ENCODE measurements around the gene CORIN.

The CORIN gene

DNA sequence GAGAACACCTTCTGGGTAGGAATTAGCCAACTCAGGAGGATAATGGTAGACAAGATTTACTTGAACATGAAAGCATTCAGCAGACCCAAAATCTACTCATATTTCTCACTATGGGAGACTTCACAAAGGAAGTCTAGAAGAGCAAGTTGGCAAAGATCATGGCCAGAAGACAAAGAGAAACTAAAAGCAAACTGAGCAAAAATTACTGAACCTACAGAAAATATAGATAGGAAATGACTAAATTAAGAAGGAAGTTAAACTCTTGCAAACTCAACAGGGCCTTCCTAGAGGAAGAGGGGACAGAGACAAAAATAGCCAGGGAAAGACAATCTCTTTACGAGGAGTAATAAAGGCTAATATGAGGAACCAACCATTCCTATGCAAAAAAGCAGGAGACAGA lies 18.7 kb downstream of the CORIN start:
- Histone ChIP-seq H3K9me3 (ENCODE audit: insufficient read depth, low read depth, low read length) (no peaks in the 10 kb centered on the region), H3K4me3 (ENCODE audit: low read length, poor library complexity, severe bottlenecking) (no peak overlapping the region), H3K36me3 (ENCODE audit: insufficient read depth, low read length) (no peaks in the 10 kb centered on the region), H3K9ac (ENCODE audit: low read depth, low read length, poor library complexity, severe bottlenecking) (no peak overlapping the region), H3K4me2 (ENCODE audit: low read depth, low read length, poor library complexity, severe bottlenecking) (peak overlapping the region; percentile 13), H4K20me1 (ENCODE audit: insufficient read depth, low read length, poor library complexity, severe bottlenecking) (no peaks in the 10 kb centered on the region), H3K9me2 (replicated peaks; ENCODE audit: low read depth, low read length) (no peaks in the 10 kb centered on the region), H3K4me1 (ENCODE audit: insufficient read depth, low read length, poor library complexity, severe bottlenecking) (peaks cover 6% of the 10 kb centered on the region), H3K27me3 (ENCODE audit: insufficient read depth, low read length, poor library complexity, severe bottlenecking) (no peaks in the 10 kb centered on the region), H3K79me2 (ENCODE audit: insufficient read depth, low read length) (no peaks in the 10 kb centered on the region), H2AFZ (ENCODE audit: low read length) (peak overlapping the region; percentile 64), H3F3A (ENCODE audit: low read depth) (no peaks in the 10 kb centered on the region)
- TF ChIP-seq, protein P1, sequence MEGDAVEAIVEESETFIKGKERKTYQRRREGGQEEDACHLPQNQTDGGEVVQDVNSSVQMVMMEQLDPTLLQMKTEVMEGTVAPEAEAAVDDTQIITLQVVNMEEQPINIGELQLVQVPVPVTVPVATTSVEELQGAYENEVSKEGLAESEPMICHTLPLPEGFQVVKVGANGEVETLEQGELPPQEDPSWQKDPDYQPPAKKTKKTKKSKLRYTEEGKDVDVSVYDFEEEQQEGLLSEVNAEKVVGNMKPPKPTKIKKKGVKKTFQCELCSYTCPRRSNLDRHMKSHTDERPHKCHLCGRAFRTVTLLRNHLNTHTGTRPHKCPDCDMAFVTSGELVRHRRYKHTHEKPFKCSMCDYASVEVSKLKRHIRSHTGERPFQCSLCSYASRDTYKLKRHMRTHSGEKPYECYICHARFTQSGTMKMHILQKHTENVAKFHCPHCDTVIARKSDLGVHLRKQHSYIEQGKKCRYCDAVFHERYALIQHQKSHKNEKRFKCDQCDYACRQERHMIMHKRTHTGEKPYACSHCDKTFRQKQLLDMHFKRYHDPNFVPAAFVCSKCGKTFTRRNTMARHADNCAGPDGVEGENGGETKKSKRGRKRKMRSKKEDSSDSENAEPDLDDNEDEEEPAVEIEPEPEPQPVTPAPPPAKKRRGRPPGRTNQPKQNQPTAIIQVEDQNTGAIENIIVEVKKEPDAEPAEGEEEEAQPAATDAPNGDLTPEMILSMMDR (conservative IDR thresholded peaks at IDR 0.05; ENCODE audit: low read length): no peak
- no peak for TF ChIP-seq EZH2phosphoT487 (IDR thresholded peaks at IDR 0.05; ENCODE audit: borderline replicate concordance)

- Histone ChIP-seq H3K4me3 (ENCODE audit: low read length, poor library complexity, severe bottlenecking) (no peak overlapping the region), H2AFZ (ENCODE audit: low read length) (no peak overlapping the region), H3K36me3 (ENCODE audit: insufficient read depth, low read length) (no peaks in the 10 kb centered on the region), H4K20me1 (ENCODE audit: insufficient read depth, low read length, poor library complexity, severe bottlenecking) (no peaks in the 10 kb centered on the region), H3K4me2 (ENCODE audit: low read depth, low read length, poor library complexity, severe bottlenecking) (no peak overlapping the region), H3K27me3 (ENCODE audit: insufficient read depth, low read length, poor library complexity, severe bottlenecking) (no peaks in the 10 kb centered on the region), H3K79me2 (ENCODE audit: insufficient read depth, low read length) (no peaks in the 10 kb centered on the region), H3K9me3 (ENCODE audit: insufficient read depth, low read depth, low read length) (no peaks in the 10 kb centered on the region), H3K9me2 (replicated peaks; ENCODE audit: low read depth, low read length) (no peaks in the 10 kb centered on the region), H3K4me1 (ENCODE audit: insufficient read depth, low read length, poor library complexity, severe bottlenecking) (peaks cover 6% of the 10 kb centered on the region), H3F3A (ENCODE audit: low read depth) (no peaks in the 10 kb centered on the region), H3K9ac (ENCODE audit: low read depth, low read length, poor library complexity, severe bottlenecking) (no peak overlapping the region)
- TF ChIP-seq, protein P1 (conservative IDR thresholded peaks at IDR 0.05; ENCODE audit: low read length): no peak
- TF ChIP-seq EZH2phosphoT487 (IDR thresholded peaks at IDR 0.05; ENCODE audit: borderline replicate concordance): no peak
These were observed 20.6 kb downstream of the CORIN start for GRCh38 chr4:47817275-47817674.

DNA sequence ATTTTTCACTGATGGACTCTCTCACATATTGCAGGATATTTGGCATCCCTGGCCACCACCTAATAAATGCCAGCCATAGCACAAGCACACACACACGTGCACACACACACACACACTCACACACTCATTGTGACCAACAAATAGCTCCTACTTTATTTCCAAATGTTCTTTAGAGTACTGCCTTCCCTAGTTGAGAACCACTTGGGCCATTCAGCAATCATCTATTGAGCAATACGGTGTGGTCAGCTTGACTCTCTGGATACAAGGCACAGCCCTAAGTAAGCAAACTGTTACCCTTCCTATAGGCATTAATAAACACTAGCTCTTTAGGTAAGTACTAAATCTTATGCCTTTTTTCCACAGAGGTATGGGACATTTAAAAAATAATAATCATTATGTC lies 21.1 kb downstream of the CORIN start:
- H3K27me3 ChIP-seq (ENCODE audit: insufficient read depth, low read length, poor library complexity, severe bottlenecking): no peaks in the 10 kb centered on the region
- H3K36me3 ChIP-seq (ENCODE audit: insufficient read depth, low read length): no peaks in the 10 kb centered on the region
- no peak overlapping the region for H3K4me2 ChIP-seq (ENCODE audit: low read depth, low read length, poor library complexity, severe bottlenecking)
- no peaks in the 10 kb centered on the region for H3K9me3 ChIP-seq (ENCODE audit: insufficient read depth, low read depth, low read length)
- no peaks in the 10 kb centered on the region for H3K9me2 ChIP-seq (replicated peaks; ENCODE audit: low read depth, low read length)
- H2AFZ ChIP-seq (ENCODE audit: low read length): no peak overlapping the region
- H3K4me1 ChIP-seq (ENCODE audit: insufficient read depth, low read length, poor library complexity, severe bottlenecking): peaks cover 6% of the 10 kb centered on the region
- TF ChIP-seq EZH2phosphoT487 (IDR thresholded peaks at IDR 0.05; ENCODE audit: borderline replicate concordance): no peak
- TF ChIP-seq, protein P1 (conservative IDR thresholded peaks at IDR 0.05; ENCODE audit: low read length): no peak
- H4K20me1 ChIP-seq (ENCODE audit: insufficient read depth, low read length, poor library complexity, severe bottlenecking): no peaks in the 10 kb centered on the region
- no peaks in the 10 kb centered on the region for H3K79me2 ChIP-seq (ENCODE audit: insufficient read depth, low read length)
- H3F3A ChIP-seq (ENCODE audit: low read depth): no peaks in the 10 kb centered on the region
- no peak overlapping the region for H3K9ac ChIP-seq (ENCODE audit: low read depth, low read length, poor library complexity, severe bottlenecking)
- H3K4me3 ChIP-seq (ENCODE audit: low read length, poor library complexity, severe bottlenecking): no peak overlapping the region

Measured in Loucy (cell line).